Astrocyte of the cerebellum (primary cell): Measurements from ENCODE around the gene NUCB1.
"Not testable (repeated sequence)": the region's sequence is repeated elsewhere in the genome, so short reads cannot be mapped to it uniquely, and the experiment has no call there.

Source experiments
- DNase-seq: peaks from one replicate; pipeline ENCODE4 v3.0.0-alpha.2; 2011; ENCODE audit warnings: low read depth
- H3K4me3 ChIP-seq: 2 replicates; pipeline ENCODE4 v1.5.1; 2011; ENCODE audit warnings: mild to moderate bottlenecking, low read depth, low read length, moderate library complexity
- CTCF ChIP-seq: IDR thresholded peaks from 2 replicates; pipeline ENCODE4 v1.5.1; 2012; ENCODE audit warnings: low read length, low read depth, moderate library complexity, mild to moderate bottlenecking; ENCODE audit errors: missing control alignments
- in situ Hi-C: cut with HindIII; loops from 2 replicates; pipeline ENCODE4 v1.10.0; 2017; ENCODE audit warnings: low sequenced_read_pairs

NUCB1 gene

GRCh38 chr19:48907671-48908070 is 7.6 kb downstream of the NUCB1 start:
- H3K4me3 ChIP-seq: no peak overlapping the region
- in situ Hi-C loops: no loop called here
- no peak for DNase-seq
- TF ChIP-seq CTCF: no peak

DNA sequence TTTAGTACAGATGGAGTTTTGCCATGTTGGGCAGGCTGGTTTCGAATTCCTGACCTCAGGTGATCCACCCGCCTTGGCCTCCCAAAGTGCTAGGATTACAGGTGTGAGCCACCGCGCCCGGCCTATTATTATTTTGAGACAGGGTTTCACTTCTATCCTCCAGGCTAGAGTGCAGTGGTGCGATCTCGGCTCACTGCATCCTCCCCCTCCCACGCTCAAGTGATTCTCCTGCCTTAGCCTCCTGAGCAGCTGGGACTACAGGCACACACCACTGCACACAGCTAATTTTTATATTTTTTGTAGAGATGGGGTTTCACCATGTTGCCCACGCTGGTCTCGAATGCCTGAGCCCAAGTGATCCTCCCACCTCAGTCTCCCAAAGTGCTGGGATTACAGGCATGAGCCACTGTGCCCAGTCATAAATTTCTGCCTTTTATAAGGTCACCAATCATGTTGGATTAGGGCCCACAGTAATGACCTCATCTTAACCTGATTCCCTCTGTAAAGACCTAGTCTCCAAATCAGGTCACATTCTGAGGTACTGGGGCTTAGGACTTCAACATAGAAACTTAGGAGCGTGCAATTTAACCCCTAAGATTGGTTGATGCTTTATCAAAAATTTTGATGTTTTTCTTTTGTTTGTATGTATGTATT is 9.4 kb downstream of the NUCB1 start:
- in situ Hi-C loops, DNase-seq, H3K4me3 ChIP-seq: not testable (repeated sequence)

- in situ Hi-C loops: no loop called here
- H3K4me3 ChIP-seq: no peak overlapping the region
- no peak for TF ChIP-seq CTCF
- no peak for DNase-seq
Measured at GRCh38 chr19:48910803-48911202, 10.7 kb downstream of the NUCB1 start.

DNA sequence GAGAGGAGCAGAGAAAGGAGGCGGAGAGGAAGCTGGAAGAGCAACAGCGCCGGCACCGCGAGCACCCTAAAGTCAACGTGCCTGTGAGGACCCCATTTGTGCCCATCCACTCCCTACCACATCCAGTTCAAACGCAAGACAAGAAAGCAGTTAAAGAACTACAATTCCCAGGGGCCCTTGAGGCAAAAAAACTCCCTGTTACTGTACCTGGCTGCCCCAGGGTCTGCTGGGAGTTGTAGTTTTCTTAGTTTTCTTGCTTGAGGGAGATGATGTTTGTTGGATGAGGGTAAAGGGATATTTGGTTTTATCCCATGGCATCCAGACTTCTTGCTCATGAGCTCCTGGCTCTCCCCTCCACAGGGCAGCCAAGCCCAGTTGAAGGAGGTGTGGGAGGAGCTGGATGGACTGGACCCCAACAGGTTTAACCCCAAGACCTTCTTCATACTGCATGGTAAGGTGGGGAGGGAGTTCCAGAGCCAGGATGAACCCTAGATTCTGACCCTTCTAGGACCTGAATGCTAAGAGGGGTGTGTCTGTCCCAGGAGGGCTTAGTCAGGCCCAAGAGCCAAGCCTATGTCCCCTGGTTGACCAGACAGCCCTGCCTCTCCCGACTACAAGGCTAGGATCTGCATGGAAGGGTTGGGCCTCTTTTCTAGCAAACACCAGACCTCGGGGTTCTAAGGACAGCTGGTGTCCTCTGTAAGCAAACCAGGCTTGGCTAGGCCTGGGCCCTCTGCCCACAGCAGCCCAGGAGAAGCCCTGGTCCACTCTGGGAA is 13.2 kb downstream of the NUCB1 start:
- H3K4me3 ChIP-seq: no peak overlapping the region
- in situ Hi-C loops: no loop called here
- TF ChIP-seq CTCF: no peak
- no peak for DNase-seq

- in situ Hi-C loops: no loop called here
- no peak for DNase-seq
- H3K4me3 ChIP-seq: no peak overlapping the region
- no peak for TF ChIP-seq CTCF
Measured at GRCh38 chr19:48914181-48914580, 14.1 kb downstream of the NUCB1 start.

DNA sequence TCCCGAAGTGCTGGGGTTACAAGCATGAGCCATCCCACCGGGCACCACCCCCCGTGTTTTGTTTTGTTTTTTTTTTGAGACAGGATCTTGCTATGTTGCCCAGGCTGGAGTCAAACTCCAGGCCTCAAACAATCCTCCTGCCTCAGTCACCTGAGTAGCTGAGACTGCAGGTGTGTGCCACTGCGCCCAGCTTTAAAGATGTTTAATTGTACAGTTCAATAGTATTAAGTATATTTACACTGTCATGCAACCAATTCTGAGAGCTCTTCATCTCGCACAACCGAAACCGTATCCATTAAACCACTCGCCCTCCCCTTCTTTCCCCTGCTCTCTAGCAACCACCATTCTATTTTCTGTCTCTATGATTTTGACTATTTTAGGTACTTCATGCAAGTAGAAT is 15.6 kb downstream of the NUCB1 start:
- in situ Hi-C loops: no loop called here
- no peak overlapping the region for H3K4me3 ChIP-seq
- no peak for DNase-seq
- no peak for TF ChIP-seq CTCF

GRCh38 chr19:48918071-48918470 is 18.0 kb downstream of the NUCB1 start:
- DNase-seq: no peak
- in situ Hi-C loops: no loop called here
- no peak overlapping the region for H3K4me3 ChIP-seq
- TF ChIP-seq CTCF: no peak
